RWPE1 (cell line): Measurements from ENCODE around the gene TIAM1.

Experiments
- CTCF ChIA-PET: fragments of 350-600 bp; sonication (Branson Sonifier 250); formaldehyde crosslinking; extraction: SDS; loops from one replicate; lab custom pipeline; 2021; lab: Yijun Ruan, JAX
- POLR2A ChIA-PET: fragments of 400-600 bp; formaldehyde crosslinking; extraction: SDS; loops from one replicate; lab custom pipeline; 2020; ENCODE audit warnings: antibody characterized with exemption; ENCODE audit not compliant: low non-redundant PET; lab: Yijun Ruan, JAX
- DNase-seq: peaks from one replicate; pipeline ENCODE4 v3.0.0; 2012; ENCODE audit warnings: low spot score
- H3K27ac ChIP-seq: fragments of 450-650 bp; 2 replicates; pipeline ENCODE4 v1.5.1; 2017
- TF ChIP-seq, protein P1 (sequence below): fragments of 450-650 bp; conservative IDR thresholded peaks from 2 replicates; pipeline ENCODE4 v1.5.1; 2017; ENCODE audit warnings: low read depth, mild to moderate bottlenecking

Gene TIAM1

DNA sequence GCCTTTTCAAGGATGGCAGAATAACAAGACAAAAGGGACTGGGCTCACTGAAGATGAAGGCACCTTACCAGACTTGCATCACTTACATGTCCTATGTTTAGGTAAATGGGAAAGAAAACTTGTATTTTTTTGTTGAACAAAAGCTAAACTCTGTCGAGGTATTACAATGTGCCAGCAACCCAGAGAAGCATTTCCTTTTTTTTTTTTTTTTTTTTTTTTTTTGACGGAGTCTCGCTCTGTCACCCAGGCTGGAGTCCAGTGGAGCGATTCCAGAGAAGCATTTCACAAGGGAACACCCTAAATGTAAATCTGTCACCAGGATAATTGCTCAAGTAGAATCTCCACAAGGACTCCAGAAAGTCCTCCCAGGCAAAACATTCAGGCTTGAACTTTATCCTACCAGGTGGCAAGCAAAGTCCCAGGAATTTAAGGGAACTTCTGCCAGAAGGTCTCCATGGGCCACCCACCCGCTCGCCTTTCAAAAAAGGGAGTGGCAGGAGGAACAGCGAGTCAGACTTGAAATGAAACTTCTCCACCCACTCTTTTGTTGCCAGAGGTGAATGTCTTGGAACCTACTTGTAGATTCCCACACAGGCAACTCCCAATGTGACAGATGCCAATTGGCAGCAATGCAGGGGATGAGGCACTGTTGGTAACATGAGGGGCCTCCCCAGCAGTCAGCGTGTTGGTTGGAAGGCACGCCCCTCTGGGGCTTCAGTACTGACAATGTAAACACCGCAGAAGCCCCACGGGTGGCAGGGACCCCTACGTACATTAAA lies 125.0 kb downstream of the TIAM1 start:
- peak; percentile 51 for DNase-seq
- ChIA-PET POLR2A (no interaction called here), CTCF (interaction anchor here (0.5 kb wide), 1 partner anchor 100 kb away, joined by 3 read pairs; no protein-coding TSS in a partner anchor)
- peak overlapping the region; percentile 59 for H3K27ac ChIP-seq
- TF ChIP-seq, protein P1, sequence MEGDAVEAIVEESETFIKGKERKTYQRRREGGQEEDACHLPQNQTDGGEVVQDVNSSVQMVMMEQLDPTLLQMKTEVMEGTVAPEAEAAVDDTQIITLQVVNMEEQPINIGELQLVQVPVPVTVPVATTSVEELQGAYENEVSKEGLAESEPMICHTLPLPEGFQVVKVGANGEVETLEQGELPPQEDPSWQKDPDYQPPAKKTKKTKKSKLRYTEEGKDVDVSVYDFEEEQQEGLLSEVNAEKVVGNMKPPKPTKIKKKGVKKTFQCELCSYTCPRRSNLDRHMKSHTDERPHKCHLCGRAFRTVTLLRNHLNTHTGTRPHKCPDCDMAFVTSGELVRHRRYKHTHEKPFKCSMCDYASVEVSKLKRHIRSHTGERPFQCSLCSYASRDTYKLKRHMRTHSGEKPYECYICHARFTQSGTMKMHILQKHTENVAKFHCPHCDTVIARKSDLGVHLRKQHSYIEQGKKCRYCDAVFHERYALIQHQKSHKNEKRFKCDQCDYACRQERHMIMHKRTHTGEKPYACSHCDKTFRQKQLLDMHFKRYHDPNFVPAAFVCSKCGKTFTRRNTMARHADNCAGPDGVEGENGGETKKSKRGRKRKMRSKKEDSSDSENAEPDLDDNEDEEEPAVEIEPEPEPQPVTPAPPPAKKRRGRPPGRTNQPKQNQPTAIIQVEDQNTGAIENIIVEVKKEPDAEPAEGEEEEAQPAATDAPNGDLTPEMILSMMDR = no peak

DNA sequence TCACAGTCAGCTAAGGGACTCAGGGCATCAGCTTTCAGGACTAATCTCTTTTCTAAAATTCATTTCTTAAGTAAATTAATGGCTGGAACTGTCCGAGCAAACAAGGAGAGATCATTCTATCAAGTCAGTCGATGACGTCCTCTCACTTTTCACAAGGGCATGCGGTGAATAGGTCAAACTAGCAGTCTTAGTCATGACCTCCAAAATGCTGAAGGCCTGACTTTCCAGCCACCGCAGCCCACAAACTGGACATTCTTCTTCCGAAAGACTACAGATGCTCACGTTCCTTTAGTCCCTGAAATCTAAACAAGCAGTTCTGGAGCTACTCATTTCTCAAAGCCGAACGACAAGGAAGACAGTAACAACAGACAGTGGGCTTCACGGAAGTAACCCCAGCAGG lies 127.9 kb downstream of the TIAM1 start:
- POLR2A ChIA-PET = no interaction called here
- TF ChIP-seq, protein P1 = no peak
- CTCF ChIA-PET = interaction anchor here (0.5 kb wide), 1 partner anchor 197 kb away, joined by 3 read pairs; no protein-coding TSS in a partner anchor
- H3K27ac ChIP-seq = no peak overlapping the region
- DNase-seq = no peak

DNA sequence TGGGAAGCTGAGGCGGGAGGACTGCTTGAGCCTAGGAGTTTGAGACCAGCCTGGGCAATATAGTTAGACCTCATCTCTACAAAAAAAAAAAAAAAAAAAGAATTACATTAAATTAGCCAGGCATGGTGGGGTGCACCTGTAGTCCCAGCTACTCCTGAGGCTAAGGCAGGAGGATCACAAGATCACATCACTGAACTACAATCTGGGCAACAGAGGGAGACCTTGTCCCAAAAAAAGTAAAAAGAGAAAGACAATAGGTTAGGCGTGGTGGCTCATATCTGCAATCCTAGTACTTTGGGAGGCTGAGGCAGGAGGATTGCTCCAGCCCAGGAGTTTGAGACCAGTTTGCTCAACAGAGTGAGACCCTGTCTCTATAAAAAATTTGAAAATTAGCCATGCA lies 130.3 kb downstream of the TIAM1 start:
- DNase-seq = no peak
- H3K27ac ChIP-seq = no peak overlapping the region
- CTCF ChIA-PET = interaction anchor here (0.6 to 1.5 kb wide), 8 partner anchors 9 to 391 kb away, joined by 3 to 10 read pairs (median 3); no protein-coding TSS in a partner anchor
- TF ChIP-seq, protein P1 = no peak
- POLR2A ChIA-PET = no interaction called here

DNA sequence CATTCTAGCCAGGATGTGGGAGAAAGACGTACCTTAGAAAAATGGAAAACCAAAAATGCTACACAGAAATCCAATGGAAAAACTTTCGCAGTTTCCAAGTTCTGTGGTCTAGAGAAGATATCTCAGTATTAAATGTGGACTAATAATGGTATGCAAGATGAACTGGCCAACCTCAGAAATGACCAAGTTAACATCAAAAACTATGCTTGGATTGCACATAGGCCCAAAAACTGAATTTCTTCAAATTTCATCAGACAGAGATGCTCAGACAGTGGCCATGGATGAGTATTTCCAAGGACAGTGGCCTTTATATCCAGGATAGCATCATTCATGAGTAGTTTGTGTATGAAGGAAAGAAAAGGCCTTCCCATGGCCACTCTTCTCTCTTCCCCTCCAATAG lies 132.2 kb downstream of the TIAM1 start:
- POLR2A ChIA-PET = no interaction called here
- DNase-seq = no peak
- CTCF ChIA-PET = interaction anchor here (0.6 to 1.2 kb wide), 3 partner anchors 9 to 367 kb away, joined by 3 to 9 read pairs (median 4); no protein-coding TSS in a partner anchor
- TF ChIP-seq, protein P1 = no peak
- H3K27ac ChIP-seq = no peak overlapping the region

DNA sequence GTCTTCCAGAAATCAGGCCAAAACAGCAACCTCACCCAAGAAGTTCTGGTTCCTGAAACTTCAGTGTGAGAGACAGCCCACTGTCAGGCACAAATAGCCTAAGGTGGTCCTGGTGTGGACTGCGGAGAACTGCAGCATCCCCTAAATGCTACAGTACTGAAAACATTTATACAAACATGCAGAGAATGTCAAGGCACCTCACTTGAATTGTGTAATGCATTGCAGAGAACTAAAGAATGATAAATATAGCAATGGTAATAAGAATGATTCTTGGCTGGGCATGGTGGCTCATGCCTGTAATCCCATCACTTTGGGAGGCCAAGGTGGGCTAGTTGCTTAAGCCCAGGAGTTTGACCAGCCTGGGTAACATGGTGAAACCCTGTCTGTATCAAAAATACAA lies 138.6 kb downstream of the TIAM1 start:
- no peak for DNase-seq
- ChIA-PET POLR2A (no interaction called here), CTCF (no interaction called here)
- TF ChIP-seq, protein P1 = no peak
- no peak overlapping the region for H3K27ac ChIP-seq

DNA sequence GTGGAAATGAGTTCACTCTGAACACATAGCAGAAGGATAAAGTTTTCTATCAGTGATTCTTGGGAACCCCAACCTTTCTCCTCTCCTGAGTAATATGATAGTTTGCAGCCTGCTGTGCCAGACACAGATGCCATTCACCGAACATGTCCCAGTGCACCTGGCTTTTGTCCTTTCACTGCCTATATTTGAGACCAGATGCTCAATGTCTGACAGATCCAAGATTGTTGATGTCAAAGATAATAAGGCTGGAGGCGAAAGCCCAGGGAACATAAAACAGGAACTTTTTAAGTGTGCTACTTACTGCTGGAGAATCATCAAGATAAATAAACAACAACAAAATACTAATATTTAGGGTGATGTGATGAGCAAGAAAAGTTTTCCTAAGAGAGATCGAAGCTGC lies 139.3 kb downstream of the TIAM1 start:
- TF ChIP-seq, protein P1 = no peak
- H3K27ac ChIP-seq = no peak overlapping the region
- no peak for DNase-seq
- POLR2A ChIA-PET = no interaction called here
- CTCF ChIA-PET = no interaction called here
